ENCODE data around the gene PDZD8.

Gene PDZD8

DNA sequence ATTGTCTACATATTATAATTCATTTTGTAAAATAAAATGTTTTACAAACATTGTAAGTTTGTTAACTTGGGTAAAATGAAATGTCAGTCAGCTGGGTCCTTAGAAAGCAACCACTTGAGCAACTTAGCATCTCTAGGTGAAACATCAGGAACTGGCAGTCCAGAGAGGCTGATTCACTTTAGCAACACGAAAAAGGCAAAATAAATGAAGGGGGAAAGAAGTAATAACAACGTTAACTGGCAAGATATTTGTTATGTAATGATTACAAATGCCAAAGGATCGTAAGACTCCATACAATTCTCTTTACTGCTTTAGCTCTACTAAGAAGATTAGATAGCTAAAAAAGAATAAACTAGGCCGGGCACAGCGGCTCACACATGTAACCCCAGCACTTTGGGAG lies 5.0 kb downstream of the PDZD8 start:
- no peak overlapping the region for H2BK5ac ChIP-seq (ENCODE audit: low read depth, low read length, poor library complexity, severe bottlenecking)
- no peak overlapping the region for H2BK15ac ChIP-seq (ENCODE audit: low read depth, poor library complexity, severe bottlenecking)
- no peak overlapping the region for H3K18ac ChIP-seq (ENCODE audit: low read depth in 1 of 2, low read length in 2 of 2)
- no peak overlapping the region for H2AFZ ChIP-seq (ENCODE audit: low read depth, low read length)
- peak overlapping the region; percentile 28 for H3K9ac ChIP-seq (ENCODE audit: low read length)
- H3K4me2 ChIP-seq (ENCODE audit: low read length, poor library complexity, severe bottlenecking), result no peak overlapping the region
- no peaks in the 10 kb centered on the region for H3K9me3 ChIP-seq (ENCODE audit: control insufficient read depth, low read length)
- H3K79me1 ChIP-seq (replicated peaks; ENCODE audit: low read length, poor library complexity, severe bottlenecking), result no peaks in the 10 kb centered on the region
- no peak overlapping the region for H3K14ac ChIP-seq (ENCODE audit: low read length in 2 of 2)
- DNase-seq, result no peak
- no peak overlapping the region for H2BK12ac ChIP-seq (ENCODE audit: low read length in 2 of 2)
- no peaks in the 10 kb centered on the region for H3K36me3 ChIP-seq (ENCODE audit: control insufficient read depth in 1 of 2, insufficient read depth in 2 of 2, low read depth in 1 of 2, low read length in 2 of 2)
- peak overlapping the region in 1 of 2 experiments; percentile 24 for H3K4me3 ChIP-seq (ENCODE audit: insufficient read depth in 1 of 2, low read depth in 1 of 2, low read length in 2 of 2)
- H3K4ac ChIP-seq (ENCODE audit: low read depth in 1 of 2, low read length in 2 of 2), result no peak overlapping the region
- peak overlapping the region; percentile 20 for H3K27ac ChIP-seq (ENCODE audit: low read length, poor library complexity, severe bottlenecking)
- H3K4me1 ChIP-seq (ENCODE audit: control insufficient read depth, insufficient read depth, low read depth, low read length), result peaks cover 8% of the 10 kb centered on the region
- H4K8ac ChIP-seq (ENCODE audit: low read length), result no peak overlapping the region
- H2BK120ac ChIP-seq (ENCODE audit: low read depth, low read length), result no peak overlapping the region
- H3K27me3 ChIP-seq (ENCODE audit: control insufficient read depth in 1 of 2, insufficient read depth in 1 of 2, low read length in 2 of 2), result no peaks in the 10 kb centered on the region
- no peak overlapping the region for H3K23ac ChIP-seq (ENCODE audit: low read length in 2 of 2)
- 84% methylated on average over 4 of the region's 5 CpGs for WGBS
- H2AK5ac ChIP-seq (ENCODE audit: low read length, severe bottlenecking), result no peak overlapping the region
- no peak overlapping the region for H4K91ac ChIP-seq (ENCODE audit: low read length)

- Histone ChIP-seq H3K79me1 (replicated peaks; ENCODE audit: low read length, poor library complexity, severe bottlenecking) (no peaks in the 10 kb centered on the region), H3K4me2 (ENCODE audit: low read length, poor library complexity, severe bottlenecking) (no peak overlapping the region), H3K4me1 (ENCODE audit: control insufficient read depth, insufficient read depth, low read depth, low read length) (peaks cover 6% of the 10 kb centered on the region), H2AK5ac (ENCODE audit: low read length, severe bottlenecking) (no peak overlapping the region), H3K18ac (ENCODE audit: low read depth in 1 of 2, low read length in 2 of 2) (no peak overlapping the region), H3K9ac (ENCODE audit: low read length) (no peak overlapping the region), H4K8ac (ENCODE audit: low read length) (no peak overlapping the region), H3K4ac (ENCODE audit: low read depth in 1 of 2, low read length in 2 of 2) (no peak overlapping the region), H3K9me3 (ENCODE audit: control insufficient read depth, low read length) (no peaks in the 10 kb centered on the region), H3K36me3 (ENCODE audit: control insufficient read depth in 1 of 2, insufficient read depth in 2 of 2, low read depth in 1 of 2, low read length in 2 of 2) (no peaks in the 10 kb centered on the region), H3K23ac (ENCODE audit: low read length in 2 of 2) (no peak overlapping the region), H3K27me3 (ENCODE audit: control insufficient read depth in 1 of 2, insufficient read depth in 1 of 2, low read length in 2 of 2) (no peaks in the 10 kb centered on the region), H3K27ac (ENCODE audit: low read length, poor library complexity, severe bottlenecking) (no peak overlapping the region), H4K91ac (ENCODE audit: low read length) (no peak overlapping the region), H2BK15ac (ENCODE audit: low read depth, poor library complexity, severe bottlenecking) (no peak overlapping the region), H3K14ac (ENCODE audit: low read length in 2 of 2) (no peak overlapping the region), H3K4me3 (ENCODE audit: insufficient read depth in 1 of 2, low read depth in 1 of 2, low read length in 2 of 2) (no peak overlapping the region), H2AFZ (ENCODE audit: low read depth, low read length) (no peak overlapping the region), H2BK120ac (ENCODE audit: low read depth, low read length) (no peak overlapping the region), H2BK12ac (ENCODE audit: low read length in 2 of 2) (no peak overlapping the region), H2BK5ac (ENCODE audit: low read depth, low read length, poor library complexity, severe bottlenecking) (no peak overlapping the region)
- 93% methylated on average over 5 of the region's 5 CpGs for WGBS
- no peak for DNase-seq
Observed at GRCh38 chr10:117367718-117368117, 7.5 kb downstream of the PDZD8 start.

GRCh38 chr10:117366741-117367140 lies 8.5 kb downstream of the PDZD8 start:
- H2BK5ac ChIP-seq (ENCODE audit: low read depth, low read length, poor library complexity, severe bottlenecking), result peak overlapping the region; percentile 1
- H3K18ac ChIP-seq (ENCODE audit: low read depth in 1 of 2, low read length in 2 of 2), result no peak overlapping the region
- no peak overlapping the region for H3K9ac ChIP-seq (ENCODE audit: low read length)
- no peaks in the 10 kb centered on the region for H3K36me3 ChIP-seq (ENCODE audit: control insufficient read depth in 1 of 2, insufficient read depth in 2 of 2, low read depth in 1 of 2, low read length in 2 of 2)
- no peak overlapping the region for H3K14ac ChIP-seq (ENCODE audit: low read length in 2 of 2)
- DNase-seq, result no peak
- no peak overlapping the region for H4K91ac ChIP-seq (ENCODE audit: low read length)
- H2AFZ ChIP-seq (ENCODE audit: low read depth, low read length), result no peak overlapping the region
- no peak overlapping the region for H2AK5ac ChIP-seq (ENCODE audit: low read length, severe bottlenecking)
- no peak overlapping the region for H2BK15ac ChIP-seq (ENCODE audit: low read depth, poor library complexity, severe bottlenecking)
- H3K79me1 ChIP-seq (replicated peaks; ENCODE audit: low read length, poor library complexity, severe bottlenecking), result no peaks in the 10 kb centered on the region
- no peaks in the 10 kb centered on the region for H3K9me3 ChIP-seq (ENCODE audit: control insufficient read depth, low read length)
- H3K4me3 ChIP-seq (ENCODE audit: insufficient read depth in 1 of 2, low read depth in 1 of 2, low read length in 2 of 2), result no peak overlapping the region
- H3K23ac ChIP-seq (ENCODE audit: low read length in 2 of 2), result no peak overlapping the region
- no peak overlapping the region for H3K4ac ChIP-seq (ENCODE audit: low read depth in 1 of 2, low read length in 2 of 2)
- H3K27ac ChIP-seq (ENCODE audit: low read length, poor library complexity, severe bottlenecking), result no peak overlapping the region
- no peaks in the 10 kb centered on the region for H3K27me3 ChIP-seq (ENCODE audit: control insufficient read depth in 1 of 2, insufficient read depth in 1 of 2, low read length in 2 of 2)
- H4K8ac ChIP-seq (ENCODE audit: low read length), result no peak overlapping the region
- peaks cover 6% of the 10 kb centered on the region for H3K4me1 ChIP-seq (ENCODE audit: control insufficient read depth, insufficient read depth, low read depth, low read length)
- no peak overlapping the region for H2BK12ac ChIP-seq (ENCODE audit: low read length in 2 of 2)
- WGBS, result 88% methylated on average over 4 of the region's 4 CpGs
- H2BK120ac ChIP-seq (ENCODE audit: low read depth, low read length), result no peak overlapping the region
- H3K4me2 ChIP-seq (ENCODE audit: low read length, poor library complexity, severe bottlenecking), result no peak overlapping the region

DNA sequence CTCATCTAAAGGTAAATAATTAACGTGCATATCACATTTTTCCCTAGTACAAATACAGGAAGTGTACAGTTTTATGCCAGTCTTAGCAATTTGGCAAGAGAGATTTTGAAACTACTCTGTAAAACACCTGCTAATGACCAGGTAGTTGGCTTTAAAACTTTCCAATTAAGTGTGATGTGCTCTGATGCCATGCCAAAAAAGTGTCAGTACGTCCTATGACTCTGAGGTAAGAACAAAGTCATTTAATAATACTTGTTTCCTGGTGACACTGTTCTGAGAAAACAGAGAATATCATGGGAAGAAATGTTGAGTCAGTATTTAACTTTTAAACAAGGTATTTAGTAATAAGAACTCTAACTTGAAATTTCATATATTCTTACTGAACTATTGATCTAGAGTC lies 9.6 kb downstream of the PDZD8 start:
- H2BK15ac ChIP-seq (ENCODE audit: low read depth, poor library complexity, severe bottlenecking), result no peak overlapping the region
- H2AK5ac ChIP-seq (ENCODE audit: low read length, severe bottlenecking), result no peak overlapping the region
- no peak overlapping the region for H3K4ac ChIP-seq (ENCODE audit: low read depth in 1 of 2, low read length in 2 of 2)
- H3K9ac ChIP-seq (ENCODE audit: low read length), result no peak overlapping the region
- no peaks in the 10 kb centered on the region for H3K9me3 ChIP-seq (ENCODE audit: control insufficient read depth, low read length)
- H3K27ac ChIP-seq (ENCODE audit: low read length, poor library complexity, severe bottlenecking), result peak overlapping the region; percentile 64
- H3K4me3 ChIP-seq (ENCODE audit: insufficient read depth in 1 of 2, low read depth in 1 of 2, low read length in 2 of 2), result no peak overlapping the region
- no peak overlapping the region for H2BK5ac ChIP-seq (ENCODE audit: low read depth, low read length, poor library complexity, severe bottlenecking)
- no peaks in the 10 kb centered on the region for H3K27me3 ChIP-seq (ENCODE audit: control insufficient read depth in 1 of 2, insufficient read depth in 1 of 2, low read length in 2 of 2)
- no peak overlapping the region for H3K4me2 ChIP-seq (ENCODE audit: low read length, poor library complexity, severe bottlenecking)
- 93% methylated on average over 1 of the region's 2 CpGs for WGBS
- DNase-seq, result no peak
- H4K8ac ChIP-seq (ENCODE audit: low read length), result no peak overlapping the region
- H2BK120ac ChIP-seq (ENCODE audit: low read depth, low read length), result no peak overlapping the region
- H3K14ac ChIP-seq (ENCODE audit: low read length in 2 of 2), result no peak overlapping the region
- peaks cover 2% of the 10 kb centered on the region for H3K4me1 ChIP-seq (ENCODE audit: control insufficient read depth, insufficient read depth, low read depth, low read length)
- no peak overlapping the region for H3K23ac ChIP-seq (ENCODE audit: low read length in 2 of 2)
- H3K36me3 ChIP-seq (ENCODE audit: control insufficient read depth in 1 of 2, insufficient read depth in 2 of 2, low read depth in 1 of 2, low read length in 2 of 2), result no peaks in the 10 kb centered on the region
- no peaks in the 10 kb centered on the region for H3K79me1 ChIP-seq (replicated peaks; ENCODE audit: low read length, poor library complexity, severe bottlenecking)
- no peak overlapping the region for H2BK12ac ChIP-seq (ENCODE audit: low read length in 2 of 2)
- no peak overlapping the region for H3K18ac ChIP-seq (ENCODE audit: low read depth in 1 of 2, low read length in 2 of 2)
- no peak overlapping the region for H4K91ac ChIP-seq (ENCODE audit: low read length)
- no peak overlapping the region for H2AFZ ChIP-seq (ENCODE audit: low read depth, low read length)

Measured in mesenchymal stem cell (in vitro differentiated cells and primary cell).